K562 (cell line): Measurements from ENCODE around the gene PDE1A. TPM values are rescaled to one million over a fixed set of nuclear protein-coding genes. Genes with fewer than 3 reads are reported as not detected.

Experiments
- ATAC-seq: fragments of 200-7000 bp; cut with Tn5 transposase; 3 replicates; pipeline ENCODE4 v1.9.1; 2020; ENCODE audit warnings: moderate library complexity
- BruUV-seq: library from RNA; stranded (reverse); fragments of 400-500 nt; replicated peaks from 2 replicates; lab custom pipeline; 2021; lab: Mats Ljungman, UMichigan
- CTCF ChIA-PET: fragments of 300-600 bp; formaldehyde crosslinking; extraction: SDS; loops from one replicate; lab custom pipeline; 2021; ENCODE audit warnings: low intra/inter-chr PET ratio; lab: Yijun Ruan, JAX
- POLR2A ChIA-PET: fragments of 300-600, 350-650 bp; sonication (Branson Sonifier 250); formaldehyde crosslinking; extraction: SDS; loops from one replicate; lab custom pipeline; 2021; ENCODE audit warnings: antibody characterized with exemption, inconsistent platforms; lab: Yijun Ruan, JAX
- DNase-seq, 4 experiments: peaks; one replicate each; pipeline versions ENCODE4 v3.0.0 to v3.0.0-alpha.2; 2011 to 2018; ENCODE audit warnings: low spot score in 3 of 4, mixed read lengths in 3 of 4; ENCODE audit errors: extremely low read depth in 1 of 4
- FAIRE-seq: peaks from 2 replicates; lab custom pipeline; 2011; peaks lifted over from hg19 to GRCh38; lab: Jason Lieb, UNC
- H2AFZ ChIP-seq: 2 replicates; pipeline ENCODE4 v1.6.0; 2011; ENCODE audit warnings: low read depth, low read length, control low read depth, inconsistent platforms
- H3K27ac ChIP-seq: fragments of 200-600 bp; 3 replicates; pipeline ENCODE4 v1.8.0; 2011; ENCODE audit warnings: low read depth, mild to moderate bottlenecking, control low read depth, inconsistent platforms, low read length, moderate library complexity, mixed read lengths; ENCODE audit errors: extremely low read depth
- H3K27me3 ChIP-seq, 2 experiments: fragments of 300-600 bp in 1 of 2; 2 replicates in 1 of 2; 3 replicates in 1 of 2; pipeline versions ENCODE4 v1.6.0 to v1.8.0; 2011; ENCODE audit warnings: inconsistent platforms in 2 of 2, low read length in 2 of 2, mild to moderate bottlenecking in 1 of 2, mixed read lengths in 1 of 2, moderate library complexity in 1 of 2; ENCODE audit not compliant: control insufficient read depth in 2 of 2, insufficient read depth in 2 of 2
- H3K36me3 ChIP-seq: fragments of 300-600 bp; 3 replicates; pipeline ENCODE4 v1.8.0; 2011; ENCODE audit warnings: mild to moderate bottlenecking, low read length, inconsistent platforms; ENCODE audit not compliant: control insufficient read depth, insufficient read depth
- H3K4me1 ChIP-seq, 2 experiments: fragments of 200-600 bp in 1 of 2; replicated peaks in 1 of 2; 2 replicates in 1 of 2; 3 replicates in 1 of 2; pipeline versions ENCODE4 v1.5.1 to v1.8.0; 2011; ENCODE audit warnings: inconsistent platforms in 2 of 2, low read length in 2 of 2, mild to moderate bottlenecking in 1 of 2, mixed read lengths in 1 of 2, moderate library complexity in 1 of 2; ENCODE audit not compliant: control insufficient read depth in 2 of 2, insufficient read depth in 2 of 2
- H3K4me2 ChIP-seq: 2 replicates; pipeline ENCODE4 v1.6.1; 2011; ENCODE audit warnings: low read length, control low read depth, inconsistent platforms, mixed read lengths; ENCODE audit not compliant: insufficient read depth
- H3K4me3 ChIP-seq: fragments of 200-600 bp; sonication (generic), shearing (Covaris generic); 2 replicates; pipeline ENCODE4 v1.5.1; 2016; ENCODE audit warnings: control low read depth, inconsistent platforms
- H3K79me2 ChIP-seq: fragments of 200-600 bp; 3 replicates; pipeline ENCODE4 v1.8.0; 2011; ENCODE audit warnings: low read length, inconsistent platforms; ENCODE audit not compliant: control insufficient read depth, insufficient read depth
- H3K9ac ChIP-seq, 2 experiments: 2 replicates each; pipeline versions ENCODE4 v1.6.0 to v1.6.1; 2011; ENCODE audit warnings: low read depth in 2 of 2, low read length in 2 of 2, control low read depth in 1 of 2, inconsistent platforms in 1 of 2, mild to moderate bottlenecking in 1 of 2, mixed read lengths in 1 of 2; ENCODE audit not compliant: insufficient read depth in 1 of 2
- H3K9me1 ChIP-seq: one replicate; pipeline ENCODE4 v1.6.0; 2011; ENCODE audit warnings: inconsistent platforms, mild to moderate bottlenecking, low read length, moderate library complexity; ENCODE audit not compliant: control insufficient read depth, insufficient read depth
- H3K9me3 ChIP-seq: replicated peaks from 2 replicates; pipeline ENCODE4 v1.5.1; 2011; ENCODE audit warnings: low read depth, low read length, inconsistent platforms; ENCODE audit not compliant: control insufficient read depth, insufficient read depth
- H4K20me1 ChIP-seq: replicated peaks from 2 replicates; pipeline ENCODE4 v1.6.1; 2011; ENCODE audit warnings: low read length, inconsistent platforms, mixed read lengths; ENCODE audit not compliant: control insufficient read depth, insufficient read depth
- ARID2 ChIP-seq: fragments of 450-650 bp; IDR thresholded peaks from 2 replicates; pipeline ENCODE4 v1.6.1; 2017; ENCODE audit warnings: antibody characterized with exemption, mild to moderate bottlenecking
- GATAD2B ChIP-seq: fragments of 450-650 bp; IDR thresholded peaks from 2 replicates; pipeline ENCODE4 v1.6.1; 2017; ENCODE audit warnings: mild to moderate bottlenecking, borderline replicate concordance
- KDM5B ChIP-seq: fragments of 200-600 bp; sonication (generic); IDR thresholded peaks from 2 replicates; pipeline ENCODE4 v1.6.1; 2012; ENCODE audit warnings: low read depth, mild to moderate bottlenecking, moderate library complexity, low read length, control low read depth, inconsistent platforms; ENCODE audit not compliant: insufficient replicate concordance
- MAFF ChIP-seq: IDR thresholded peaks from 2 replicates; pipeline ENCODE4 v1.6.1; 2012; ENCODE audit warnings: low read length, improper control_type of control experiment
- NR0B1 ChIP-seq: fragments of 450-650 bp; IDR thresholded peaks from one replicate; pipeline ENCODE4 v1.6.1; 2018; ENCODE audit warnings: mild to moderate bottlenecking, moderate library complexity; ENCODE audit not compliant: partially characterized antibody
- TAF9B ChIP-seq: fragments of 450-650 bp; IDR thresholded peaks from 2 replicates; pipeline ENCODE4 v1.6.1; 2018; ENCODE audit warnings: mild to moderate bottlenecking; ENCODE audit not compliant: partially characterized antibody
- TBL1XR1 ChIP-seq, 2 experiments: IDR thresholded peaks; 2 replicates each; pipeline ENCODE4 v1.6.1; 2012; ENCODE audit warnings: improper control_type of control experiment in 2 of 2, low read length in 2 of 2, mild to moderate bottlenecking in 1 of 2
- U2AF1 ChIP-seq: fragments of 200-400 bp; formaldehyde crosslinking; optimal IDR thresholded peaks from 2 replicates; pipeline ENCODE3; 2017; ENCODE audit warnings: mild to moderate bottlenecking, low read depth, low read length, moderate library complexity
- ZNF184 ChIP-seq: sonication (generic); formaldehyde crosslinking; IDR thresholded peaks from 2 replicates; pipeline ENCODE4 v1.5.0; 2020; ENCODE audit warnings: missing genetic modification reagents
- ZNF644 ChIP-seq: fragments of 200-800 bp; sonication (Bioruptor generic); IDR thresholded peaks from 2 replicates; pipeline ENCODE4 v1.6.1; 2016; ENCODE audit warnings: low read depth, missing genetic modification characterization, missing compliant biosample characterization
- WGBS: fragments of 100-300 bp; shearing (Covaris generic); methylation state at CpG from one replicate; pipeline ENCODE4 v1.1.6; 2016; ENCODE audit warnings: low coverage, mixed read lengths; ENCODE audit not compliant: insufficient coverage; ENCODE audit errors: missing lambda C conversion rate; 5-methylcytosine and 5-hydroxymethylcytosine counted together
- in situ Hi-C: fragments of 300-500 bp; cut with MboI; formaldehyde crosslinking; loops from 4 replicates; pipeline ENCODE4 v1.15.0; 2018; ENCODE audit warnings: inconsistent platforms, mixed read lengths
- intact Hi-C: fragments of 100-400 bp; cut with micrococcal nuclease; formaldehyde crosslinking; loops from 2 replicates; pipeline ENCODE4 v1.14.2; 2022
- polyA plus RNA-seq, 8 experiments: library from polyadenylated mRNA; depleted of rRNA in 4 of 8; stranded (reverse) in 5 of 8; unstranded in 3 of 8; fragments of >200 nt; fragmentation: Nextera tagmentation in 2 of 8; fragmentation: Illumina TruSeq in 1 of 8; extraction: Ambion mirVana in 2 of 8; extraction: Trizol in 1 of 8; gene quantifications; 2 replicates each; pipeline versions ENCODE4 v1.2.1 to v1.2.3, GENCODE V29; 2011 to 2014; ENCODE audit warnings: inconsistent platforms in 1 of 8, missing spikeins in 1 of 8
- total RNA-seq, 7 experiments: library from RNA; depleted of rRNA in 6 of 7; stranded (reverse); fragments of >200 nt in 6 of 7; fragmentation: Illumina TruSeq in 2 of 7; extraction: Trizol in 2 of 7; gene quantifications; 2 replicates each; pipeline versions ENCODE4 v1.2.1 to v1.2.3, GENCODE V29; 2011 to 2021; ENCODE audit warnings: low replicate concordance in 1 of 7
- TF ChIP-seq, protein P1 (sequence below): fragments of 450-650 bp; IDR thresholded peaks from 2 replicates; pipeline ENCODE4 v1.6.1; 2017; ENCODE audit warnings: antibody characterized with exemption, mild to moderate bottlenecking

PDE1A gene
- total and polyA plus RNA-seq, 9 of the 15 experiments (the other 6 are each of a cell fraction or from before 2014, with no cell fraction given), result 0.14 to 0.91 (median 0.32) TPM

GRCh38 chr2:182349268-182349667 lies 77.6 kb downstream of the PDE1A start:
- H3K9ac ChIP-seq, result no peak overlapping the region
- TF ChIP-seq NR0B1 (no peak), ZNF644 (tag) (no peak), ZNF184 (no peak), MAFF (no peak), U2AF1 (no peak), KDM5B (no peak), TAF9B (no peak), TBL1XR1 (IDR thresholded peaks at IDR 0.05; ENCODE audit: low read length in 2 of 2) (no peak), ARID2 (no peak), GATAD2B (no peak)
- TF ChIP-seq, protein P1, sequence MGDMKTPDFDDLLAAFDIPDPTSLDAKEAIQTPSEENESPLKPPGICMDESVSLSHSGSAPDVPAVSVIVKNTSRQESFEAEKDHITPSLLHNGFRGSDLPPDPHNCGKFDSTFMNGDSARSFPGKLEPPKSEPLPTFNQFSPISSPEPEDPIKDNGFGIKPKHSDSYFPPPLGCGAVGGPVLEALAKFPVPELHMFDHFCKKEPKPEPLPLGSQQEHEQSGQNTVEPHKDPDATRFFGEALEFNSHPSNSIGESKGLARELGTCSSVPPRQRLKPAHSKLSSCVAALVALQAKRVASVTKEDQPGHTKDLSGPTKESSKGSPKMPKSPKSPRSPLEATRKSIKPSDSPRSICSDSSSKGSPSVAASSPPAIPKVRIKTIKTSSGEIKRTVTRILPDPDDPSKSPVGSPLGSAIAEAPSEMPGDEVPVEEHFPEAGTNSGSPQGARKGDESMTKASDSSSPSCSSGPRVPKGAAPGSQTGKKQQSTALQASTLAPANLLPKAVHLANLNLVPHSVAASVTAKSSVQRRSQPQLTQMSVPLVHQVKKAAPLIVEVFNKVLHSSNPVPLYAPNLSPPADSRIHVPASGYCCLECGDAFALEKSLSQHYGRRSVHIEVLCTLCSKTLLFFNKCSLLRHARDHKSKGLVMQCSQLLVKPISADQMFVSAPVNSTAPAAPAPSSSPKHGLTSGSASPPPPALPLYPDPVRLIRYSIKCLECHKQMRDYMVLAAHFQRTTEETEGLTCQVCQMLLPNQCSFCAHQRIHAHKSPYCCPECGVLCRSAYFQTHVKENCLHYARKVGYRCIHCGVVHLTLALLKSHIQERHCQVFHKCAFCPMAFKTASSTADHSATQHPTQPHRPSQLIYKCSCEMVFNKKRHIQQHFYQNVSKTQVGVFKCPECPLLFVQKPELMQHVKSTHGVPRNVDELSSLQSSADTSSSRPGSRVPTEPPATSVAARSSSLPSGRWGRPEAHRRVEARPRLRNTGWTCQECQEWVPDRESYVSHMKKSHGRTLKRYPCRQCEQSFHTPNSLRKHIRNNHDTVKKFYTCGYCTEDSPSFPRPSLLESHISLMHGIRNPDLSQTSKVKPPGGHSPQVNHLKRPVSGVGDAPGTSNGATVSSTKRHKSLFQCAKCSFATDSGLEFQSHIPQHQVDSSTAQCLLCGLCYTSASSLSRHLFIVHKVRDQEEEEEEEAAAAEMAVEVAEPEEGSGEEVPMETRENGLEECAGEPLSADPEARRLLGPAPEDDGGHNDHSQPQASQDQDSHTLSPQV, result no peak
- TF ChIP-seq, all 486 proteins: peak for 0
- H3K9me1 ChIP-seq, result no peaks in the 10 kb centered on the region
- ChIA-PET POLR2A (no interaction called here), CTCF (no interaction called here)
- WGBS, result 0% methylated on average over 2 of the region's 2 CpGs
- no TSS peak for BruUV-seq
- no peaks in the 10 kb centered on the region for H3K79me2 ChIP-seq
- H3K27me3 ChIP-seq, result no peaks in the 10 kb centered on the region
- no peak overlapping the region for H3K4me2 ChIP-seq
- intact Hi-C loops, result no loop called here
- no peaks in the 10 kb centered on the region; the same call in 1 of the 2 replicates for H3K9me3 ChIP-seq
- no peak overlapping the region for H3K27ac ChIP-seq
- DNase-seq (no peak), FAIRE-seq (no peak), ATAC-seq (no peak)
- H3K4me3 ChIP-seq, result no peak overlapping the region
- in situ Hi-C loops, result no loop called here
- H2AFZ ChIP-seq, result no peak overlapping the region
- no peaks in the 10 kb centered on the region for H3K36me3 ChIP-seq
- no peaks in the 10 kb centered on the region for H4K20me1 ChIP-seq
- H3K4me1 ChIP-seq, result no peaks in the 10 kb centered on the region
